ENCODE measurements around the gene ABCC4.

Gene ABCC4

DNA sequence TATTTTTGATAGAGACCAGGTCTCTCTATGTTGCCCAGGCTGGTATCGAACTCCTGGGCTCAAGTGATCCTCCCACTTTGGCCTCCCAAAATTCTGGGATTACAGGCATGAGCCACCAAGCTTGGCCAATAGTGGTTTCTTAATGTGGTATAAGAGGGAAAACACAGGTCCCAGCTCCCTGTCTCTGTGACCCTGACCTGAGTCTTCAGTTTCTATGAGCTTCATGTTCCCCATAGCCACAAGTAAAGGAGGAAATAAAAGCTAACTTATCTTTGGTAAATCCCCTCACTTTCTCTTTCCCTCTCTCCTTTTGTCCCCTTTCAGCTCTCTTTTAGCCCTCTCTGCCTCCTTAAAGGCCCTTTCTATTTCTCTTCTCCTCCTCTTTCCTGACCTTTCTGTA, 50.3 kb downstream of the ABCC4 start:
- H3K27ac ChIP-seq (ENCODE audit: low read length): no peak overlapping the region
- no peaks in the 10 kb centered on the region for H3K9me3 ChIP-seq (ENCODE audit: insufficient read depth, low read length)
- H3K9ac ChIP-seq (ENCODE audit: low read length): no peak overlapping the region
- no peaks in the 10 kb centered on the region for H3K79me2 ChIP-seq (ENCODE audit: low read length)
- no peaks in the 10 kb centered on the region for H3K27me3 ChIP-seq (ENCODE audit: low read depth, low read length)
- no peak overlapping the region for H2AFZ ChIP-seq (ENCODE audit: low read depth, low read length)
- peaks cover 18% of the 10 kb centered on the region for H3K4me1 ChIP-seq (ENCODE audit: low read length)
- no peaks in the 10 kb centered on the region for H3K36me3 ChIP-seq (replicated peaks; ENCODE audit: low read depth, low read length)
- no peaks in the 10 kb centered on the region for H4K20me1 ChIP-seq (ENCODE audit: insufficient read depth, low read length)
- TF ChIP-seq CTCF (IDR thresholded peaks at IDR 0.05; ENCODE audit: low read depth, low read length): no peak
- TF ChIP-seq EZH2phosphoT487 (IDR thresholded peaks at IDR 0.05; ENCODE audit: low read depth): no peak
- H3K4me3 ChIP-seq (ENCODE audit: low read length): no peak overlapping the region
- H3K4me2 ChIP-seq (ENCODE audit: low read length): peak overlapping the region; percentile 4; the same call in 1 of the 2 replicates

GRCh38 chr13:95248953-95249352, 52.3 kb downstream of the ABCC4 start:
- no peaks in the 10 kb centered on the region for H3K27me3 ChIP-seq (ENCODE audit: low read depth, low read length)
- no peaks in the 10 kb centered on the region for H3K36me3 ChIP-seq (replicated peaks; ENCODE audit: low read depth, low read length)
- H4K20me1 ChIP-seq (ENCODE audit: insufficient read depth, low read length): no peaks in the 10 kb centered on the region
- H2AFZ ChIP-seq (ENCODE audit: low read depth, low read length): no peak overlapping the region
- H3K27ac ChIP-seq (ENCODE audit: low read length): no peak overlapping the region
- H3K4me1 ChIP-seq (ENCODE audit: low read length): peaks cover 30% of the 10 kb centered on the region
- TF ChIP-seq EZH2phosphoT487 (IDR thresholded peaks at IDR 0.05; ENCODE audit: low read depth) (no peak), CTCF (IDR thresholded peaks at IDR 0.05; ENCODE audit: low read depth, low read length) (no peak)
- no peak overlapping the region for H3K9ac ChIP-seq (ENCODE audit: low read length)
- H3K79me2 ChIP-seq (ENCODE audit: low read length): no peaks in the 10 kb centered on the region
- no peak overlapping the region for H3K4me2 ChIP-seq (ENCODE audit: low read length)
- H3K4me3 ChIP-seq (ENCODE audit: low read length): no peak overlapping the region
- H3K9me3 ChIP-seq (ENCODE audit: insufficient read depth, low read length): no peaks in the 10 kb centered on the region

GRCh38 chr13:95247852-95248251, 53.4 kb downstream of the ABCC4 start:
- H3K9ac ChIP-seq (ENCODE audit: low read length): no peak overlapping the region
- H3K4me1 ChIP-seq (ENCODE audit: low read length): peaks cover 30% of the 10 kb centered on the region
- no peaks in the 10 kb centered on the region for H3K9me3 ChIP-seq (ENCODE audit: insufficient read depth, low read length)
- H3K4me3 ChIP-seq (ENCODE audit: low read length): no peak overlapping the region
- H4K20me1 ChIP-seq (ENCODE audit: insufficient read depth, low read length): no peaks in the 10 kb centered on the region
- no peaks in the 10 kb centered on the region for H3K79me2 ChIP-seq (ENCODE audit: low read length)
- no peak overlapping the region for H3K4me2 ChIP-seq (ENCODE audit: low read length)
- no peak for TF ChIP-seq EZH2phosphoT487 (IDR thresholded peaks at IDR 0.05; ENCODE audit: low read depth)
- TF ChIP-seq CTCF (IDR thresholded peaks at IDR 0.05; ENCODE audit: low read depth, low read length): no peak
- H3K27me3 ChIP-seq (ENCODE audit: low read depth, low read length): no peaks in the 10 kb centered on the region
- H3K27ac ChIP-seq (ENCODE audit: low read length): no peak overlapping the region
- no peak overlapping the region for H2AFZ ChIP-seq (ENCODE audit: low read depth, low read length)
- H3K36me3 ChIP-seq (replicated peaks; ENCODE audit: low read depth, low read length): no peaks in the 10 kb centered on the region

DNA sequence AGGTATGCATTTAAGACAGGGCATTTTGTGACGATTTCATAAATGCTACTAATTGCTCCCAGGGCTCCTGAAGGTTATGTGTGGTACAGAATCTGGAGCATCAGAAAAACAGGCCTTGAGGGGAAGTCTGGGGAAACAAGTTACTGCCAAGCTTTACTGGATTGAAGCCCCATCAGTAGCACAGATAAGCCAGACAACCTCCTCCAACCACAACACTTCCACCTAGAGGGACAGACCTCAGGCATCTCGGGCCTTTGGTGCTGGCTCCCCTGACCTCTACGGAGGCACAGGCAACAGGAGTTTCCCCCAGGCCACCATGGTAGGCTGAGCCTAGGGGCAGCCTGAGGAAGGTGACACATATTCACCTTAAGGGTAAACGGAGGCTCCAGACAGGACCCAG, 54.1 kb downstream of the ABCC4 start:
- Histone ChIP-seq H3K4me1 (ENCODE audit: low read length) (peaks cover 30% of the 10 kb centered on the region), H3K36me3 (replicated peaks; ENCODE audit: low read depth, low read length) (no peaks in the 10 kb centered on the region), H2AFZ (ENCODE audit: low read depth, low read length) (no peak overlapping the region), H4K20me1 (ENCODE audit: insufficient read depth, low read length) (no peaks in the 10 kb centered on the region), H3K9me3 (ENCODE audit: insufficient read depth, low read length) (no peaks in the 10 kb centered on the region), H3K27me3 (ENCODE audit: low read depth, low read length) (no peaks in the 10 kb centered on the region), H3K79me2 (ENCODE audit: low read length) (no peaks in the 10 kb centered on the region), H3K4me3 (ENCODE audit: low read length) (no peak overlapping the region), H3K9ac (ENCODE audit: low read length) (no peak overlapping the region), H3K27ac (ENCODE audit: low read length) (no peak overlapping the region), H3K4me2 (ENCODE audit: low read length) (no peak overlapping the region)
- TF ChIP-seq CTCF (IDR thresholded peaks at IDR 0.05; ENCODE audit: low read depth, low read length) (no peak), EZH2phosphoT487 (IDR thresholded peaks at IDR 0.05; ENCODE audit: low read depth) (no peak)
